WTC11 (cell line): ENCODE data around the gene MCEE. TPM values are rescaled to one million over a fixed set of nuclear protein-coding genes. Genes with fewer than 3 reads are reported as not detected.

Experiments
- ATF1 ChIP-seq: sonication (generic); formaldehyde crosslinking; IDR thresholded peaks from 2 replicates; pipeline ENCODE4 v1.8.1; 2023; ENCODE audit warnings: mild to moderate bottlenecking, moderate library complexity, missing genetic modification reagents
- ELF4 ChIP-seq: sonication (generic); formaldehyde crosslinking; IDR thresholded peaks from 2 replicates; pipeline ENCODE4 v1.8.1; 2022; ENCODE audit warnings: low read depth, mild to moderate bottlenecking, moderate library complexity, missing genetic modification reagents
- ESRRA ChIP-seq: sonication (generic); formaldehyde crosslinking; IDR thresholded peaks from 2 replicates; pipeline ENCODE4 v1.8.1; 2022; ENCODE audit warnings: mild to moderate bottlenecking, missing genetic modification reagents, borderline replicate concordance
- FOXP1 ChIP-seq: sonication (generic); formaldehyde crosslinking; IDR thresholded peaks from 2 replicates; pipeline ENCODE4 v1.8.0; 2022; ENCODE audit warnings: missing genetic modification reagents, mild to moderate bottlenecking, moderate library complexity, borderline replicate concordance
- FOXP4 ChIP-seq: sonication (generic); formaldehyde crosslinking; IDR thresholded peaks from 2 replicates; pipeline ENCODE4 v1.8.0; 2022; ENCODE audit warnings: mild to moderate bottlenecking, missing genetic modification reagents
- GRHL2 ChIP-seq: fragments of 250-450 bp; sonication (Bioruptor Pico); IDR thresholded peaks from 2 replicates; pipeline ENCODE4 v1.8.0; 2022; ENCODE audit warnings: mild to moderate bottlenecking, moderate library complexity; ENCODE audit not compliant: insufficient replicate concordance, severe bottlenecking
- HMGA2 ChIP-seq: fragments of 250-450 bp; sonication (Bioruptor Pico); IDR thresholded peaks from 2 replicates; pipeline ENCODE4 v1.4.0; 2021; ENCODE audit warnings: mild to moderate bottlenecking, moderate library complexity
- IRF2 ChIP-seq: sonication (generic); formaldehyde crosslinking; IDR thresholded peaks from 2 replicates; pipeline ENCODE4 v1.8.0; 2022; ENCODE audit warnings: low read depth, missing genetic modification reagents, borderline replicate concordance
- KAT7 ChIP-seq: sonication (generic); formaldehyde crosslinking; IDR thresholded peaks from 2 replicates; pipeline ENCODE4 v1.8.1; 2023; ENCODE audit warnings: missing genetic modification reagents, mild to moderate bottlenecking, borderline replicate concordance
- NFE2L1 ChIP-seq: sonication (generic); formaldehyde crosslinking; IDR thresholded peaks from 2 replicates; pipeline ENCODE4 v1.8.1; 2023; ENCODE audit warnings: missing genetic modification reagents
- OVOL2 ChIP-seq: fragments of 250-450 bp; sonication (Bioruptor Pico); IDR thresholded peaks from 2 replicates; pipeline ENCODE4 v1.9.0; 2021; ENCODE audit warnings: mild to moderate bottlenecking, borderline replicate concordance
- PREB ChIP-seq: sonication (generic); formaldehyde crosslinking; IDR thresholded peaks from 2 replicates; pipeline ENCODE4 v1.8.1; 2022; ENCODE audit warnings: mild to moderate bottlenecking, missing genetic modification reagents, moderate library complexity, borderline replicate concordance
- RORB ChIP-seq: fragments of 250-450 bp; sonication (Bioruptor Pico); IDR thresholded peaks from 2 replicates; pipeline ENCODE4 v1.9.0; 2021; ENCODE audit warnings: mild to moderate bottlenecking
- SMAD4 ChIP-seq: sonication (generic); formaldehyde crosslinking; IDR thresholded peaks from 2 replicates; pipeline ENCODE4 v1.8.0; 2022; ENCODE audit warnings: mild to moderate bottlenecking, missing genetic modification reagents
- TEAD1 ChIP-seq: sonication (generic); formaldehyde crosslinking; IDR thresholded peaks from 2 replicates; pipeline ENCODE4 v1.8.0; 2022; ENCODE audit warnings: mild to moderate bottlenecking, missing genetic modification reagents
- TEAD4 ChIP-seq: sonication (generic); formaldehyde crosslinking; IDR thresholded peaks from 2 replicates; pipeline ENCODE4 v1.8.0; 2022; ENCODE audit warnings: mild to moderate bottlenecking, missing genetic modification reagents
- ZNF263 ChIP-seq: sonication (generic); formaldehyde crosslinking; IDR thresholded peaks from 2 replicates; pipeline ENCODE4 v1.8.1; 2022; ENCODE audit warnings: low read depth, mild to moderate bottlenecking, moderate library complexity, missing genetic modification reagents
- ZNF317 ChIP-seq: sonication (generic); formaldehyde crosslinking; IDR thresholded peaks from 2 replicates; pipeline ENCODE4 v1.8.1; 2023; ENCODE audit warnings: low read depth, mild to moderate bottlenecking, moderate library complexity, missing genetic modification reagents, borderline replicate concordance
- ZNF532 ChIP-seq: fragments of 250-450 bp; sonication (Bioruptor Pico); IDR thresholded peaks from 2 replicates; pipeline ENCODE4 v1.9.0; 2021; ENCODE audit warnings: mild to moderate bottlenecking, borderline replicate concordance
- total RNA-seq: library from RNA; stranded (reverse); gene quantifications from 3 replicates; pipeline ENCODE4 v1.2.3, GENCODE V29; 2021
- TF ChIP-seq, protein P1 (sequence below): fragments of 200-600 bp; IDR thresholded peaks from 2 replicates; pipeline ENCODE4 v1.8.0; 2022; ENCODE audit warnings: antibody characterized with exemption
- TF ChIP-seq, protein P2 (sequence below): sonication (generic); formaldehyde crosslinking; IDR thresholded peaks from 2 replicates; pipeline ENCODE4 v1.8.0; 2023; ENCODE audit warnings: missing genetic modification reagents
- TF ChIP-seq, protein P3 (sequence below): sonication (generic); formaldehyde crosslinking; IDR thresholded peaks from 2 replicates; pipeline ENCODE4 v1.8.0; 2022; ENCODE audit warnings: mild to moderate bottlenecking, missing genetic modification reagents
- TF ChIP-seq, protein P4 (sequence below): fragments of 250-450 bp; sonication (Bioruptor Pico); IDR thresholded peaks from 2 replicates; pipeline ENCODE4 v1.8.0; 2021; ENCODE audit warnings: mild to moderate bottlenecking
- TF ChIP-seq, protein P5 (sequence below): fragments of 250-450 bp; sonication (Bioruptor Pico); IDR thresholded peaks from 2 replicates; pipeline ENCODE4 v2.1.2; 2022; ENCODE audit warnings: mild to moderate bottlenecking, moderate library complexity

The MCEE gene
- total RNA-seq, 1 experiment from 2014 or later: 18.7 TPM

DNA sequence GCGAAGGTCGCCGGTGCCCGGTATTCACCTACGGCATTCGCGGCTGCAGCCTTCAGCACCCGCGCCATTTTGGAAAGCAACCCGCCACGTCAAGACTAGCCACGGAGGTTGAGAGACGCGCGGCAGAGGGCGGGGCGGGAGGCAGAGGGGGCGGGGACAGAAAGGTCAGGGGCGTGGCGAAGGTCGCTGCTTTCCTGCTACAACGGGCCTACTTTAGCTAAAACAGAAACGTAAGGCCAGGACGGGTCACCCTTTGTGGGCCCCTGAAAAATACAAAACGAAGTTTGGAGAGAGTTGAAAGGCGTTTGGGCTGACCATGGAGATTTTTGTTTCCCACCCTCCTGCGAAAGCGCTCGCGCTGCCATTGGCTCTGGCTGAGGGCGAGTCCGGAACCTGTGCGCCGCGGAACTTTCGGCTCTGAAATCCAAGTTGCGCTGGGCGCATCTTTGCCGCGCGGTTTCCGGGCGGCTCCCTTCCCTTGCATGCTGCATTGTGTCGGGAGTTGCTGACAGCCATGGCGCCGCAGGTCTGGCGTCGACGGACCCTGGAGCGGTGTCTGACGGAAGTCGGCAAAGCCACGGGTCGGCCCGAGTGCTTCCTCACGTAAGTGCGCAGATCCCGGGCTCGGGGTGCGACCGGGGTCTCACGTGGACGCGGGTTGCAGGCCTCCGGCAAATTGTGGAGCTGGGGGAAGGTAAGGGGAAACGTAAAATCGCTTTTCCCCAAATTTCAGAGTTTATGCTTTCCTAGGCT lies at the start of gene MCEE, which contains the start of gene MPHOSPH10 (continued):
- TF ChIP-seq HMGA2 (CRISPR knock-in tag) (no peak), FOXP4 (peak; percentile 86), RORB (no peak), OVOL2 (CRISPR knock-in tag) (no peak), NFE2L1 (CRISPR knock-in tag) (peak; percentile 82), FOXP1 (CRISPR knock-in tag) (peak; percentile 83), ZNF532 (CRISPR knock-in tag) (no peak), KAT7 (CRISPR knock-in tag) (peak; percentile 79; the same call in 1 of the 2 replicates), ATF1 (CRISPR knock-in tag) (peak; percentile 44), TEAD1 (peak; percentile 94), IRF2 (CRISPR knock-in tag) (no peak), ESRRA (peak; percentile 61; the same call in 1 of the 2 replicates), ZNF317 (CRISPR knock-in tag) (no peak), SMAD4 (CRISPR knock-in tag) (0 out of 2 replicates have a peak, but pooled peaks have one; percentile 44), PREB (peak; percentile 55; the same call in 1 of the 2 replicates), ZNF263 (no peak), TEAD4 (no peak), GRHL2 (CRISPR knock-in tag) (no peak), ELF4 (CRISPR knock-in tag) (no peak)
- TF ChIP-seq, protein P1, sequence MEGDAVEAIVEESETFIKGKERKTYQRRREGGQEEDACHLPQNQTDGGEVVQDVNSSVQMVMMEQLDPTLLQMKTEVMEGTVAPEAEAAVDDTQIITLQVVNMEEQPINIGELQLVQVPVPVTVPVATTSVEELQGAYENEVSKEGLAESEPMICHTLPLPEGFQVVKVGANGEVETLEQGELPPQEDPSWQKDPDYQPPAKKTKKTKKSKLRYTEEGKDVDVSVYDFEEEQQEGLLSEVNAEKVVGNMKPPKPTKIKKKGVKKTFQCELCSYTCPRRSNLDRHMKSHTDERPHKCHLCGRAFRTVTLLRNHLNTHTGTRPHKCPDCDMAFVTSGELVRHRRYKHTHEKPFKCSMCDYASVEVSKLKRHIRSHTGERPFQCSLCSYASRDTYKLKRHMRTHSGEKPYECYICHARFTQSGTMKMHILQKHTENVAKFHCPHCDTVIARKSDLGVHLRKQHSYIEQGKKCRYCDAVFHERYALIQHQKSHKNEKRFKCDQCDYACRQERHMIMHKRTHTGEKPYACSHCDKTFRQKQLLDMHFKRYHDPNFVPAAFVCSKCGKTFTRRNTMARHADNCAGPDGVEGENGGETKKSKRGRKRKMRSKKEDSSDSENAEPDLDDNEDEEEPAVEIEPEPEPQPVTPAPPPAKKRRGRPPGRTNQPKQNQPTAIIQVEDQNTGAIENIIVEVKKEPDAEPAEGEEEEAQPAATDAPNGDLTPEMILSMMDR: no peak
- TF ChIP-seq, protein P2, sequence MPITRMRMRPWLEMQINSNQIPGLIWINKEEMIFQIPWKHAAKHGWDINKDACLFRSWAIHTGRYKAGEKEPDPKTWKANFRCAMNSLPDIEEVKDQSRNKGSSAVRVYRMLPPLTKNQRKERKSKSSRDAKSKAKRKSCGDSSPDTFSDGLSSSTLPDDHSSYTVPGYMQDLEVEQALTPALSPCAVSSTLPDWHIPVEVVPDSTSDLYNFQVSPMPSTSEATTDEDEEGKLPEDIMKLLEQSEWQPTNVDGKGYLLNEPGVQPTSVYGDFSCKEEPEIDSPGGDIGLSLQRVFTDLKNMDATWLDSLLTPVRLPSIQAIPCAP (CRISPR knock-in tag): peak; percentile 85; the same call in 1 of the 2 replicates
- TF ChIP-seq, protein P3, sequence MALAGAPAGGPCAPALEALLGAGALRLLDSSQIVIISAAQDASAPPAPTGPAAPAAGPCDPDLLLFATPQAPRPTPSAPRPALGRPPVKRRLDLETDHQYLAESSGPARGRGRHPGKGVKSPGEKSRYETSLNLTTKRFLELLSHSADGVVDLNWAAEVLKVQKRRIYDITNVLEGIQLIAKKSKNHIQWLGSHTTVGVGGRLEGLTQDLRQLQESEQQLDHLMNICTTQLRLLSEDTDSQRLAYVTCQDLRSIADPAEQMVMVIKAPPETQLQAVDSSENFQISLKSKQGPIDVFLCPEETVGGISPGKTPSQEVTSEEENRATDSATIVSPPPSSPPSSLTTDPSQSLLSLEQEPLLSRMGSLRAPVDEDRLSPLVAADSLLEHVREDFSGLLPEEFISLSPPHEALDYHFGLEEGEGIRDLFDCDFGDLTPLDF: peak; percentile 32; the same call in 1 of the 2 replicates
- TF ChIP-seq, protein P4, sequence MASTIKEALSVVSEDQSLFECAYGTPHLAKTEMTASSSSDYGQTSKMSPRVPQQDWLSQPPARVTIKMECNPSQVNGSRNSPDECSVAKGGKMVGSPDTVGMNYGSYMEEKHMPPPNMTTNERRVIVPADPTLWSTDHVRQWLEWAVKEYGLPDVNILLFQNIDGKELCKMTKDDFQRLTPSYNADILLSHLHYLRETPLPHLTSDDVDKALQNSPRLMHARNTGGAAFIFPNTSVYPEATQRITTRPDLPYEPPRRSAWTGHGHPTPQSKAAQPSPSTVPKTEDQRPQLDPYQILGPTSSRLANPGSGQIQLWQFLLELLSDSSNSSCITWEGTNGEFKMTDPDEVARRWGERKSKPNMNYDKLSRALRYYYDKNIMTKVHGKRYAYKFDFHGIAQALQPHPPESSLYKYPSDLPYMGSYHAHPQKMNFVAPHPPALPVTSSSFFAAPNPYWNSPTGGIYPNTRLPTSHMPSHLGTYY (CRISPR knock-in tag): no peak
- TF ChIP-seq, protein P5, sequence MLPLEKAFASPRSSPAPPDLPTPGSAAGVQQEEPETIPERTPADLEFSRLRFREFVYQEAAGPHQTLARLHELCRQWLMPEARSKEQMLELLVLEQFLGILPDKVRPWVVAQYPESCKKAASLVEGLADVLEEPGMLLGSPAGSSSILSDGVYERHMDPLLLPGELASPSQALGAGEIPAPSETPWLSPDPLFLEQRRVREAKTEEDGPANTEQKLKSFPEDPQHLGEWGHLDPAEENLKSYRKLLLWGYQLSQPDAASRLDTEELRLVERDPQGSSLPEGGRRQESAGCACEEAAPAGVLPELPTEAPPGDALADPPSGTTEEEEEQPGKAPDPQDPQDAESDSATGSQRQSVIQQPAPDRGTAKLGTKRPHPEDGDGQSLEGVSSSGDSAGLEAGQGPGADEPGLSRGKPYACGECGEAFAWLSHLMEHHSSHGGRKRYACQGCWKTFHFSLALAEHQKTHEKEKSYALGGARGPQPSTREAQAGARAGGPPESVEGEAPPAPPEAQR (CRISPR knock-in tag): no peak
